Measurements from ENCODE around the gene UBE2S. TPM values are rescaled to one million over a fixed set of nuclear protein-coding genes. Genes with fewer than 3 reads are reported as not detected.
"Not testable (repeated sequence)": the region's sequence is repeated elsewhere in the genome, so short reads cannot be mapped to it uniquely, and the experiment has no call there.

The UBE2S gene
- total RNA-seq, 1 experiment from 2014 or later = 279 TPM

- H3K4me3 Mint-ChIP-seq (ENCODE audit: unreplicated experiment) = peak overlapping the region; percentile 83
- H3K4me1 ChIP-seq = peaks cover 18% of the 10 kb centered on the region; the same call in 1 of the 2 replicates
- H3K36me3 Mint-ChIP-seq (ENCODE audit: insufficient read depth, unreplicated experiment) = peaks cover 8% of the 10 kb centered on the region
- H3K27ac Mint-ChIP-seq (ENCODE audit: unreplicated experiment) = no peak overlapping the region
- ChIA-PET POLR2A (interaction anchor here (1.1 kb wide), 1 partner anchor 44 kb away, joined by 3 read pairs; the partner anchor contains the start of gene UBE2S), CTCF (interaction anchor here (0.7 kb wide), 1 partner anchor 881 kb away, joined by 3 read pairs; no protein-coding TSS in a partner anchor)
- H3K27me3 Mint-ChIP-seq (ENCODE audit: insufficient read depth, unreplicated experiment) = peaks cover 19% of the 10 kb centered on the region
- no peaks in the 10 kb centered on the region; the same call in none of the 2 replicates for H3K36me3 ChIP-seq (ENCODE audit: control insufficient read depth, insufficient read depth, low read length)
- DNase-seq = no peak
- no peak for TF ChIP-seq CTCF (IDR thresholded peaks at IDR 0.05; ENCODE audit: insufficient read depth in 1 of 2, low read depth in 1 of 2, low read length in 1 of 2, severe bottlenecking in 1 of 2, unreplicated experiment in 1 of 2)
- no peaks in the 10 kb centered on the region for H3K9me3 ChIP-seq
- H3K4me3 ChIP-seq (ENCODE audit: low read depth, low read length) = peak overlapping the region; percentile 34
- BruUV-seq (replicated peaks) = no TSS peak
- H3K27me3 ChIP-seq (replicated peaks; ENCODE audit: control insufficient read depth, insufficient read depth, low read length) = peaks cover 2% of the 10 kb centered on the region; the same call in 1 of the 2 replicates
- peaks cover 15% of the 10 kb centered on the region for H3K4me1 Mint-ChIP-seq (ENCODE audit: low read depth, unreplicated experiment)
- H3K9me3 Mint-ChIP-seq (ENCODE audit: unreplicated experiment) = no peaks in the 10 kb centered on the region
- intact Hi-C loops (cut with micrococcal nuclease; ENCODE audit: unreplicated experiment) = loop anchor here (1.0 kb wide), 1 partner anchor 9 kb away; the partner anchor contains the start of gene ISOC2
Measured at GRCh38 chr19:55451965-55452748, 44.6 kb upstream of the UBE2S start.

- H3K4me3 Mint-ChIP-seq (ENCODE audit: unreplicated experiment) = peak overlapping the region; percentile 83
- no peak for DNase-seq
- no TSS peak for BruUV-seq (replicated peaks)
- Histone ChIP-seq H3K36me3 (ENCODE audit: control insufficient read depth, insufficient read depth, low read length) (no peaks in the 10 kb centered on the region; the same call in none of the 2 replicates), H3K4me1 (peaks cover 18% of the 10 kb centered on the region; the same call in 1 of the 2 replicates), H3K9me3 (no peaks in the 10 kb centered on the region), H3K27me3 (replicated peaks; ENCODE audit: control insufficient read depth, insufficient read depth, low read length) (peaks cover 2% of the 10 kb centered on the region; the same call in 1 of the 2 replicates), H3K4me3 (ENCODE audit: low read depth, low read length) (peak overlapping the region; percentile 34)
- peaks cover 19% of the 10 kb centered on the region for H3K27me3 Mint-ChIP-seq (ENCODE audit: insufficient read depth, unreplicated experiment)
- H3K27ac Mint-ChIP-seq (ENCODE audit: unreplicated experiment) = no peak overlapping the region
- POLR2A ChIA-PET = interaction anchor here (0.7 kb wide), 1 partner anchor 44 kb away, joined by 17 read pairs; the partner anchor contains the start of gene UBE2S
- peaks cover 15% of the 10 kb centered on the region for H3K4me1 Mint-ChIP-seq (ENCODE audit: low read depth, unreplicated experiment)
- no peaks in the 10 kb centered on the region for H3K9me3 Mint-ChIP-seq (ENCODE audit: unreplicated experiment)
- intact Hi-C loops (cut with micrococcal nuclease; ENCODE audit: unreplicated experiment) = no loop called here
- peaks cover 8% of the 10 kb centered on the region for H3K36me3 Mint-ChIP-seq (ENCODE audit: insufficient read depth, unreplicated experiment)
- TF ChIP-seq CTCF (IDR thresholded peaks at IDR 0.05; ENCODE audit: insufficient read depth in 1 of 2, low read depth in 1 of 2, low read length in 1 of 2, severe bottlenecking in 1 of 2, unreplicated experiment in 1 of 2) = no peak
- CTCF ChIA-PET = interaction anchor here (0.6 to 0.7 kb wide), 3 partner anchors 27 to 882 kb away, joined by 3 to 8 read pairs (median 3); no protein-coding TSS in a partner anchor
Measured at GRCh38 chr19:55451163-55451964, 43.8 kb upstream of the UBE2S start.

GRCh38 chr19:55449469-55449868 is 41.9 kb upstream of the UBE2S start:
- ChIA-PET CTCF (no interaction called here), POLR2A (interaction anchor here (0.7 kb wide), 1 partner anchor 61 kb away, joined by 8 read pairs; no protein-coding TSS in a partner anchor)
- peaks cover 13% of the 10 kb centered on the region for H3K4me1 Mint-ChIP-seq (ENCODE audit: low read depth, unreplicated experiment)
- Histone ChIP-seq H3K9me3 (no peaks in the 10 kb centered on the region), H3K36me3 (ENCODE audit: control insufficient read depth, insufficient read depth, low read length) (no peaks in the 10 kb centered on the region; the same call in 1 of the 2 replicates), H3K4me1 (peaks cover 18% of the 10 kb centered on the region; the same call in 1 of the 2 replicates), H3K27me3 (replicated peaks; ENCODE audit: control insufficient read depth, insufficient read depth, low read length) (peaks cover 2% of the 10 kb centered on the region; the same call in 1 of the 2 replicates), H3K4me3 (ENCODE audit: low read depth, low read length) (no peak overlapping the region)
- peaks cover 24% of the 10 kb centered on the region for H3K27me3 Mint-ChIP-seq (ENCODE audit: insufficient read depth, unreplicated experiment)
- no peak for TF ChIP-seq CTCF (IDR thresholded peaks at IDR 0.05; ENCODE audit: insufficient read depth in 1 of 2, low read depth in 1 of 2, low read length in 1 of 2, severe bottlenecking in 1 of 2, unreplicated experiment in 1 of 2)
- intact Hi-C loops (cut with micrococcal nuclease; ENCODE audit: unreplicated experiment) = no loop called here
- no peaks in the 10 kb centered on the region for H3K36me3 Mint-ChIP-seq (ENCODE audit: insufficient read depth, unreplicated experiment)
- no peaks in the 10 kb centered on the region for H3K9me3 Mint-ChIP-seq (ENCODE audit: unreplicated experiment)
- BruUV-seq (replicated peaks) = no TSS peak
- no peak overlapping the region for H3K27ac Mint-ChIP-seq (ENCODE audit: unreplicated experiment)
- no peak overlapping the region for H3K4me3 Mint-ChIP-seq (ENCODE audit: unreplicated experiment)
- no peak for DNase-seq

- H3K27me3 Mint-ChIP-seq (ENCODE audit: insufficient read depth, unreplicated experiment) = peaks cover 30% of the 10 kb centered on the region
- intact Hi-C loops (cut with micrococcal nuclease; ENCODE audit: unreplicated experiment); H3K9me3 Mint-ChIP-seq (ENCODE audit: unreplicated experiment); H3K4me1 ChIP-seq; H3K4me1 Mint-ChIP-seq (ENCODE audit: low read depth, unreplicated experiment); H3K27ac Mint-ChIP-seq (ENCODE audit: unreplicated experiment); H3K9me3 ChIP-seq; DNase-seq; BruUV-seq (replicated peaks); H3K27me3 ChIP-seq (replicated peaks; ENCODE audit: control insufficient read depth, insufficient read depth, low read length); H3K4me3 Mint-ChIP-seq (ENCODE audit: unreplicated experiment); H3K36me3 ChIP-seq (ENCODE audit: control insufficient read depth, insufficient read depth, low read length); H3K36me3 Mint-ChIP-seq (ENCODE audit: insufficient read depth, unreplicated experiment); H3K4me3 ChIP-seq (ENCODE audit: low read depth, low read length): not testable (repeated sequence)
- ChIA-PET CTCF (interaction anchor here (1.0 kb wide), 1 partner anchor 19 kb away, joined by 3 read pairs; no protein-coding TSS in a partner anchor), POLR2A (interaction anchor here (0.6 kb wide), 1 partner anchor 29 kb away, joined by 3 read pairs; no protein-coding TSS in a partner anchor)
Measured at GRCh38 chr19:55448175-55448490, 40.5 kb upstream of the UBE2S start.

Data from Caco-2 (cell line).